Measurements from ENCODE around the gene CD59. TPM values are rescaled to one million over a fixed set of nuclear protein-coding genes. Genes with fewer than 3 reads are reported as not detected.

Gene CD59
- polyA plus RNA-seq, 2 of the 4 experiments (the other 2 are of a cell fraction), result 335 to 375 TPM

GRCh38 chr11:33722590-33723234, 13.5 kb downstream of the CD59 start (continued):
- TF ChIP-seq FOXS1 (CRISPR knock-in tag; IDR thresholded peaks at IDR 0.05) (0 out of 2 replicates have a peak, but pooled peaks have one; percentile 46), NFE2L2 (conservative IDR thresholded peaks at IDR 0.05; ENCODE audit: low read length) (no peak), ZSCAN20 (CRISPR knock-in tag; IDR thresholded peaks at IDR 0.05) (no peak), RAD21 (conservative IDR thresholded peaks at IDR 0.05 in 1 of 2, IDR thresholded peaks at IDR 0.05 in 1 of 2) (no peak), EHF (CRISPR knock-in tag; IDR thresholded peaks at IDR 0.05) (no peak), CTCF (IDR thresholded peaks at IDR 0.05) (no peak), SMC3 (IDR thresholded peaks at IDR 0.05) (no peak), EP300 (IDR thresholded peaks at IDR 0.05) (no peak), MAFK (IDR thresholded peaks at IDR 0.05; ENCODE audit: partially characterized antibody) (no peak), CEBPB (IDR thresholded peaks at IDR 0.05) (peak in 1 of 2 experiments; percentile 53; a peak in 2 of 4 replicates), CBX8 (IDR thresholded peaks at IDR 0.05) (no peak), BHLHE40 (IDR thresholded peaks at IDR 0.05; ENCODE audit: low read depth, low read length) (no peak), RCOR1 (IDR thresholded peaks at IDR 0.05; ENCODE audit: low read depth, low read length) (no peak), FOSL2 (IDR thresholded peaks at IDR 0.05) (no peak), FOSL2 (CRISPR knock-in tag; IDR thresholded peaks at IDR 0.05) (0 out of 2 replicates have a peak, but pooled peaks have one; percentile 17), REST (IDR thresholded peaks at IDR 0.05) (no peak), JUN (IDR thresholded peaks at IDR 0.05) (no peak), ATOH8 (CRISPR knock-in tag; IDR thresholded peaks at IDR 0.05; ENCODE audit: low read depth) (no peak), JUNB (IDR thresholded peaks at IDR 0.05) (no peak), HOXA7 (CRISPR knock-in tag; IDR thresholded peaks at IDR 0.05) (no peak), ESRRA (IDR thresholded peaks at IDR 0.05; ENCODE audit: borderline replicate concordance, low read length) (no peak), MAX (IDR thresholded peaks at IDR 0.05) (0 out of 2 replicates have a peak, but pooled peaks have one; percentile 3), ZNF302 (CRISPR knock-in tag; IDR thresholded peaks at IDR 0.05) (no peak), HOXB5 (CRISPR knock-in tag; IDR thresholded peaks at IDR 0.05) (0 out of 2 replicates have a peak, but pooled peaks have one; percentile 49), ZFP36 (IDR thresholded peaks at IDR 0.05; ENCODE audit: borderline replicate concordance, partially characterized antibody) (no peak), CBX2 (IDR thresholded peaks at IDR 0.05; ENCODE audit: borderline replicate concordance, low read depth) (no peak), HES2 (IDR thresholded peaks at IDR 0.05) (no peak), HDAC2 (IDR thresholded peaks at IDR 0.05) (no peak), NR3C1 (IDR thresholded peaks at IDR 0.05) (no peak)

Data from A549 (cell line).